A673 (cell line): ENCODE data around the gene HMOX1.

ENCODE experiments used
- CTCF ChIP-seq: fragments of 300-800, 200-600 bp; sonication (generic); conservative IDR thresholded peaks from 2 replicates; pipeline ENCODE4 v1.5.1; 2017; ENCODE audit warnings: low read depth, mild to moderate bottlenecking, antibody characterized with exemption, low read length, moderate library complexity, mixed read lengths
- EZH2 ChIP-seq: fragments of 200-600 bp; sonication (generic); IDR thresholded peaks from 2 replicates; pipeline ENCODE4 v1.6.1; 2017; ENCODE audit warnings: borderline replicate concordance, low read depth, mild to moderate bottlenecking, mixed read lengths, antibody characterized with exemption, low read length; ENCODE audit not compliant: poor library complexity, severe bottlenecking

- TF ChIP-seq CTCF (no peak), EZH2 (no peak)
These were observed 16.4 kb downstream of the HMOX1 start for GRCh38 chr22:35397095-35397904.
